K562 (cell line): ENCODE results near the gene ZCCHC9. TPM values are rescaled to one million over a fixed set of nuclear protein-coding genes. Genes with fewer than 3 reads are reported as not detected.

Source experiments
- ARNT ChIP-seq, 2 experiments: fragments of 450-650 bp; IDR thresholded peaks; 2 replicates each; pipeline ENCODE4 v1.6.1; 2016; ENCODE audit warnings: mild to moderate bottlenecking in 1 of 2
- ASH1L ChIP-seq: fragments of 450-650 bp; IDR thresholded peaks from 2 replicates; pipeline ENCODE4 v1.6.1; 2018; ENCODE audit warnings: borderline replicate concordance, mild to moderate bottlenecking, low read depth; ENCODE audit not compliant: partially characterized antibody
- E2F6 ChIP-seq, 2 experiments: IDR thresholded peaks; 2 replicates each; pipeline ENCODE4 v1.6.1; 2011; ENCODE audit warnings: borderline replicate concordance in 1 of 2, control low read depth in 1 of 2, low read depth in 1 of 2, low read length in 1 of 2, mild to moderate bottlenecking in 1 of 2, mixed read lengths in 1 of 2, moderate library complexity in 1 of 2; ENCODE audit not compliant: insufficient read depth in 1 of 2, insufficient read length in 1 of 2, poor library complexity in 1 of 2, severe bottlenecking in 1 of 2; ENCODE audit errors: extremely low read depth in 1 of 2
- FOXO4 ChIP-seq: fragments of 450-650 bp; formaldehyde crosslinking; IDR thresholded peaks from 2 replicates; pipeline ENCODE4 v1.4.0; 2020; ENCODE audit warnings: mild to moderate bottlenecking, moderate library complexity
- GMEB1 ChIP-seq: fragments of 250-450 bp; sonication (Bioruptor Pico); IDR thresholded peaks from 2 replicates; pipeline ENCODE4 v1.4.0; 2020; ENCODE audit warnings: mild to moderate bottlenecking
- KAT2B ChIP-seq: IDR thresholded peaks from one replicate; pipeline ENCODE4 v1.6.1; 2012; ENCODE audit warnings: low read depth, mild to moderate bottlenecking, control low read depth, inconsistent platforms, low read length, moderate library complexity
- KLF6 ChIP-seq: fragments of 250-450 bp; sonication (Bioruptor Pico); IDR thresholded peaks from 2 replicates; pipeline ENCODE4 v1.4.0; 2020; ENCODE audit warnings: mild to moderate bottlenecking, moderate library complexity, borderline replicate concordance
- NFIC ChIP-seq: fragments of 450-650 bp; IDR thresholded peaks from 2 replicates; pipeline ENCODE4 v1.6.1; 2017; ENCODE audit warnings: mild to moderate bottlenecking, inconsistent platforms
- NFIX ChIP-seq: fragments of 250-450 bp; sonication (Bioruptor Pico); IDR thresholded peaks from 2 replicates; pipeline ENCODE4 v1.4.0; 2020; ENCODE audit warnings: low read depth, mild to moderate bottlenecking, moderate library complexity
- NR2C2 ChIP-seq, 2 experiments: fragments of 200-800 bp in 1 of 2; sonication (Bioruptor generic) in 1 of 2; sonication (generic) in 1 of 2; formaldehyde crosslinking in 1 of 2; IDR thresholded peaks; 2 replicates each; pipeline versions ENCODE4 v1.6.1 to v1.8.0; 2016 to 2022; ENCODE audit warnings: mild to moderate bottlenecking in 1 of 2, missing compliant biosample characterization in 1 of 2, missing genetic modification characterization in 1 of 2, missing genetic modification reagents in 1 of 2
- SRSF7 ChIP-seq: fragments of 200-400 bp; formaldehyde crosslinking; optimal IDR thresholded peaks from 2 replicates; pipeline ENCODE3; 2017; ENCODE audit warnings: mild to moderate bottlenecking, low read depth, low read length
- THRA ChIP-seq: fragments of 450-650 bp; IDR thresholded peaks from 2 replicates; pipeline ENCODE4 v1.6.1; 2017; ENCODE audit warnings: mild to moderate bottlenecking, moderate library complexity
- THRAP3 ChIP-seq: fragments of 450-650 bp; IDR thresholded peaks from 2 replicates; pipeline ENCODE4 v1.6.1; 2016; ENCODE audit warnings: mild to moderate bottlenecking, inconsistent platforms, borderline replicate concordance
- ZBTB12 ChIP-seq: fragments of 250-450 bp; sonication (Bioruptor Pico); IDR thresholded peaks from 2 replicates; pipeline ENCODE4 v1.4.0; 2020
- ZFP91 ChIP-seq: sonication (generic); formaldehyde crosslinking; IDR thresholded peaks from 2 replicates; pipeline ENCODE4 v1.8.0; 2022; ENCODE audit warnings: mild to moderate bottlenecking, missing genetic modification reagents
- ZNF408 ChIP-seq: fragments of 250-450 bp; sonication (Bioruptor Pico); IDR thresholded peaks from 2 replicates; pipeline ENCODE4 v1.4.0; 2020; ENCODE audit warnings: low read depth, mild to moderate bottlenecking, moderate library complexity
- ZNF785 ChIP-seq: fragments of 250-450 bp; sonication (Bioruptor Pico); IDR thresholded peaks from 2 replicates; pipeline ENCODE4 v1.4.0; 2020; ENCODE audit warnings: mild to moderate bottlenecking
- polyA plus RNA-seq, 8 experiments: library from polyadenylated mRNA; depleted of rRNA in 4 of 8; stranded (reverse) in 5 of 8; unstranded in 3 of 8; fragments of >200 nt; fragmentation: Nextera tagmentation in 2 of 8; fragmentation: Illumina TruSeq in 1 of 8; extraction: Ambion mirVana in 2 of 8; extraction: Trizol in 1 of 8; gene quantifications; 2 replicates each; pipeline versions ENCODE4 v1.2.1 to v1.2.3, GENCODE V29; 2011 to 2014; ENCODE audit warnings: inconsistent platforms in 1 of 8, missing spikeins in 1 of 8
- total RNA-seq, 7 experiments: library from RNA; depleted of rRNA in 6 of 7; stranded (reverse); fragments of >200 nt in 6 of 7; fragmentation: Illumina TruSeq in 2 of 7; extraction: Trizol in 2 of 7; gene quantifications; 2 replicates each; pipeline versions ENCODE4 v1.2.1 to v1.2.3, GENCODE V29; 2011 to 2021; ENCODE audit warnings: low replicate concordance in 1 of 7

ZCCHC9 gene
- total and polyA plus RNA-seq, 9 of the 15 experiments (the other 6 are each of a cell fraction or from before 2014, with no cell fraction given), result 40.3 to 95.3 (median 59.9) TPM

GRCh38 chr5:81301271-81302015 lies at the start of gene ZCCHC9 (continued):
- no peak for TF ChIP-seq THRA
- TF ChIP-seq ZNF408, result no peak
- TF ChIP-seq E2F6 (IDR thresholded peaks at IDR 0.05; ENCODE audit: borderline replicate concordance in 1 of 2, extremely low read depth in 1 of 2, insufficient read depth in 1 of 2, insufficient read length in 1 of 2, low read depth in 1 of 2, low read length in 1 of 2, poor library complexity in 1 of 2, severe bottlenecking in 1 of 2), result peak; percentile 27 to 54
- TF ChIP-seq ASH1L, result no peak
- 0 out of 2 replicates have a peak, but pooled peaks have one; percentile 25 for TF ChIP-seq ZFP91 (CRISPR knock-in tag)
- TF ChIP-seq SRSF7, result no peak
- TF ChIP-seq ARNT (IDR thresholded peaks at IDR 0.05), result no peak
- TF ChIP-seq NR2C2 (CRISPR knock-in tag; IDR thresholded peaks at IDR 0.05), result peak; percentile 89
- peak; percentile 97 for TF ChIP-seq NR2C2 (tag; IDR thresholded peaks at IDR 0.05)
- no peak for TF ChIP-seq FOXO4 (CRISPR knock-in tag)
- TF ChIP-seq NFIC, result peak; percentile 35
- no peak for TF ChIP-seq KAT2B
- TF ChIP-seq NFIX, result no peak
- no peak for TF ChIP-seq ZNF785 (CRISPR knock-in tag)
- peak; percentile 94 for TF ChIP-seq ZBTB12 (CRISPR knock-in tag)
- TF ChIP-seq GMEB1 (CRISPR knock-in tag), result peak; percentile 66
- TF ChIP-seq KLF6 (CRISPR knock-in tag), result no peak
- no peak for TF ChIP-seq THRAP3
